K562 (cell line): ENCODE data around the gene NLRP6. TPM values are rescaled to one million over a fixed set of nuclear protein-coding genes. Genes with fewer than 3 reads are reported as not detected.

Experiments
- ATF1 ChIP-seq, 2 experiments: fragments of 450-650 bp in 1 of 2; IDR thresholded peaks; 2 replicates each; pipeline ENCODE4 v1.6.1; 2016; ENCODE audit warnings: missing compliant biosample characterization in 1 of 2, missing genetic modification characterization in 1 of 2
- ATF2 ChIP-seq: sonication (generic); formaldehyde crosslinking; IDR thresholded peaks from 2 replicates; pipeline ENCODE4 v1.8.1; 2022; ENCODE audit warnings: missing genetic modification reagents
- FOXA1 ChIP-seq: fragments of 450-650 bp; IDR thresholded peaks from 2 replicates; pipeline ENCODE4 v1.6.1; 2016; ENCODE audit warnings: mild to moderate bottlenecking, borderline replicate concordance
- GTF3C2 ChIP-seq: IDR thresholded peaks from 3 replicates; pipeline ENCODE4 v1.6.1; 2011; ENCODE audit warnings: borderline replicate concordance, mild to moderate bottlenecking, moderate library complexity; ENCODE audit not compliant: insufficient read length; ENCODE audit errors: extremely low read depth
- KLF1 ChIP-seq: fragments of 450-650 bp; IDR thresholded peaks from 2 replicates; pipeline ENCODE4 v1.6.1; 2016; ENCODE audit warnings: missing genetic modification characterization, missing compliant biosample characterization
- MYBL2 ChIP-seq, 2 experiments: fragments of 450-650 bp in 1 of 2; sonication (generic) in 1 of 2; formaldehyde crosslinking in 1 of 2; IDR thresholded peaks; 2 replicates each; pipeline versions ENCODE4 v1.6.1 to v1.8.1; 2017 to 2022; ENCODE audit warnings: borderline replicate concordance in 1 of 2, inconsistent platforms in 1 of 2, low read depth in 1 of 2, mild to moderate bottlenecking in 1 of 2, missing genetic modification reagents in 1 of 2, moderate library complexity in 1 of 2
- RNF2 ChIP-seq: sonication (generic); IDR thresholded peaks from 2 replicates; pipeline ENCODE4 v1.6.1; 2016
- RREB1 ChIP-seq: fragments of 250-450 bp; sonication (Bioruptor Pico); IDR thresholded peaks from 2 replicates; pipeline ENCODE4 v1.4.0; 2020
- TFAM ChIP-seq: fragments of 250-450 bp; sonication (Bioruptor Pico); conservative IDR thresholded peaks from 2 replicates; pipeline ENCODE4 v1.5.0; 2021; ENCODE audit warnings: mild to moderate bottlenecking, moderate library complexity
- THRAP3 ChIP-seq: fragments of 450-650 bp; IDR thresholded peaks from 2 replicates; pipeline ENCODE4 v1.6.1; 2016; ENCODE audit warnings: mild to moderate bottlenecking, inconsistent platforms, borderline replicate concordance
- ZBTB26 ChIP-seq: fragments of 450-650 bp; formaldehyde crosslinking; IDR thresholded peaks from 2 replicates; pipeline ENCODE4 v1.4.0; 2022; ENCODE audit warnings: missing genetic modification characterization
- ZKSCAN3 ChIP-seq: fragments of 250-450 bp; sonication (Bioruptor Pico); IDR thresholded peaks from 2 replicates; pipeline ENCODE4 v1.4.0; 2020
- ZNF354B ChIP-seq: fragments of 250-450 bp; sonication (Bioruptor Pico); IDR thresholded peaks from 2 replicates; pipeline ENCODE4 v1.4.0; 2020
- polyA plus RNA-seq, 8 experiments: library from polyadenylated mRNA; depleted of rRNA in 4 of 8; stranded (reverse) in 5 of 8; unstranded in 3 of 8; fragments of >200 nt; fragmentation: Nextera tagmentation in 2 of 8; fragmentation: Illumina TruSeq in 1 of 8; extraction: Ambion mirVana in 2 of 8; extraction: Trizol in 1 of 8; gene quantifications; 2 replicates each; pipeline versions ENCODE4 v1.2.1 to v1.2.3, GENCODE V29; 2011 to 2014; ENCODE audit warnings: inconsistent platforms in 1 of 8, missing spikeins in 1 of 8
- total RNA-seq, 7 experiments: library from RNA; depleted of rRNA in 6 of 7; stranded (reverse); fragments of >200 nt in 6 of 7; fragmentation: Illumina TruSeq in 2 of 7; extraction: Trizol in 2 of 7; gene quantifications; 2 replicates each; pipeline versions ENCODE4 v1.2.1 to v1.2.3, GENCODE V29; 2011 to 2021; ENCODE audit warnings: low replicate concordance in 1 of 7
- TF ChIP-seq, protein P1 (sequence below): sonication (generic); formaldehyde crosslinking; IDR thresholded peaks from 2 replicates; pipeline ENCODE4 v1.8.1; 2023; ENCODE audit warnings: mild to moderate bottlenecking, missing genetic modification reagents

The NLRP6 gene
- total and polyA plus RNA-seq, 9 of the 15 experiments (the other 6 are each of a cell fraction or from before 2014, with no cell fraction given): 0.03 to 0.18 (median 0.15) TPM; not detected in 5

DNA sequence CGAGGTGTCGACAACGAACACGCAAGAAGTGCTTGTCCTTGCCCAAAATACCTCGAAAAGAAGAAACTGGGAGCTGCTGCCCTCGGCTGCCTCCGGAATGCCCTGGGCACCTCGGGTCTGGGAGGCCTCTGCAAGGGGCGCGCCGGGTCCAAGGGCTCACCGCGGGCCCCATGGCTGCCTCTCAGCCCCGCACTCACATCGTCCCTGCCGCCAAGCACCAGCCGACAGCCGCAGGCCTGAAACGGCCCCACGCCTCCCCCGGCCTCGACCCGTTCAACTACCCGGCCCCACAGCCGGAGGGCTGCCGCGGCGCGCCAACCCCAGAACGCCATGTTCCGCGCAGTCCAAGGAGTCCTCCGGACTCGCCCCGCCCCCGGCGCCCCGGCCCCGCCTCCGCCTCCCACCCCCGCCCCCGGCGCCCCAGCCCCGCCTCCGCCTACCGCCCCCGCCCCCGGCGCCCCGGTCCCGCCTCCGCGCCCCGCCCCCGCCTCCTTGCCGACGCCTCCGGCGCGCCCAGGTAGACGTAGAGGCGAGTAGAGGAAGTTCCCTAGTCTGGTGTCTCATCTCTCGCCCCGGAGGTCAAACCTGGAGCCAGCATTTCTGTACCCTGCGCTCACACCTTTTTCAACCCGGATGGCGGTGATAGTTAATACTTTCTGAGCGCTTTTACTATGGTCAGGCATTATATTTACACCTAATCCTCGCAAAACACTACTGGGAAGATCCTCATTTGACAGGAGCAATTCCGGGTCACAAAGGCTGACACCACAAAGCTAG lies 42.0 kb upstream of the NLRP6 start, which contains the start of gene SIRT3 (continued):
- no peak for TF ChIP-seq RREB1 (CRISPR knock-in tag)
- peak; percentile 71; the same call in 1 of the 2 replicates for TF ChIP-seq THRAP3
- TF ChIP-seq, protein P1, sequence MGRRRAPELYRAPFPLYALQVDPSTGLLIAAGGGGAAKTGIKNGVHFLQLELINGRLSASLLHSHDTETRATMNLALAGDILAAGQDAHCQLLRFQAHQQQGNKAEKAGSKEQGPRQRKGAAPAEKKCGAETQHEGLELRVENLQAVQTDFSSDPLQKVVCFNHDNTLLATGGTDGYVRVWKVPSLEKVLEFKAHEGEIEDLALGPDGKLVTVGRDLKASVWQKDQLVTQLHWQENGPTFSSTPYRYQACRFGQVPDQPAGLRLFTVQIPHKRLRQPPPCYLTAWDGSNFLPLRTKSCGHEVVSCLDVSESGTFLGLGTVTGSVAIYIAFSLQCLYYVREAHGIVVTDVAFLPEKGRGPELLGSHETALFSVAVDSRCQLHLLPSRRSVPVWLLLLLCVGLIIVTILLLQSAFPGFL (CRISPR knock-in tag): no peak
- no peak for TF ChIP-seq TFAM (CRISPR knock-in tag)
- no peak for TF ChIP-seq RNF2
- no peak for TF ChIP-seq FOXA1
- no peak for TF ChIP-seq KLF1
- no peak for TF ChIP-seq MYBL2 (IDR thresholded peaks at IDR 0.05; ENCODE audit: low read depth)
- TF ChIP-seq MYBL2 (CRISPR knock-in tag; IDR thresholded peaks at IDR 0.05; ENCODE audit: borderline replicate concordance): no peak
- TF ChIP-seq GTF3C2: no peak
- TF ChIP-seq ATF2 (CRISPR knock-in tag): no peak
- TF ChIP-seq ZNF354B (CRISPR knock-in tag): no peak
- no peak for TF ChIP-seq ZBTB26 (CRISPR knock-in tag)
- peak; percentile 51; the same call in 1 of the 2 replicates for TF ChIP-seq ATF1 (CRISPR knock-in tag; IDR thresholded peaks at IDR 0.05)
- TF ChIP-seq ATF1 (tag; IDR thresholded peaks at IDR 0.05): peak; percentile 86; the same call in 1 of the 2 replicates
- TF ChIP-seq ZKSCAN3: no peak
